Measurements from ENCODE around the gene PRR36. TPM values are rescaled to one million over a fixed set of nuclear protein-coding genes. Genes with fewer than 3 reads are reported as not detected.

PRR36 gene
- total and polyA plus RNA-seq, 10 of the 15 experiments (the other 5 are each of a cell fraction or from before 2014, with no cell fraction given), result 0.04 TPM; not detected in 9

- BruUV-seq (replicated peaks), result no TSS peak
- Histone ChIP-seq H3K9me3 (replicated peaks; ENCODE audit: control insufficient read depth, insufficient read depth, low read length) (no peaks in the 10 kb centered on the region; the same call in 2 of the 3 replicates), H3K79me2 (ENCODE audit: control insufficient read depth, insufficient read depth, low read length) (no peaks in the 10 kb centered on the region), H4K20me1 (ENCODE audit: control insufficient read depth, insufficient read depth) (no peaks in the 10 kb centered on the region), H3K4me1 (ENCODE audit: control insufficient read depth, insufficient read depth, low read length) (peaks cover 12% of the 10 kb centered on the region; the same call in 1 of the 2 replicates), H3K36me3 (ENCODE audit: control insufficient read depth in 2 of 2, insufficient read depth in 2 of 2, low read length in 1 of 2) (no peaks in the 10 kb centered on the region), H2AFZ (ENCODE audit: control insufficient read depth, low read depth, low read length) (no peak overlapping the region), H3K27ac (ENCODE audit: control insufficient read depth, insufficient read depth) (no peak overlapping the region), H3K27me3 (replicated peaks in 1 of 2; ENCODE audit: control insufficient read depth in 2 of 2, insufficient read depth in 2 of 2, low read length in 1 of 2) (peaks cover 2 to 3% of the 10 kb centered on the region in 2 experiments; a peak in 2 of 4 replicates), H3K4me2 (ENCODE audit: control insufficient read depth, insufficient read depth) (no peak overlapping the region), H3K9ac (ENCODE audit: control insufficient read depth, insufficient read depth, low read length) (no peak overlapping the region), H3K4me3 (no peak overlapping the region)
- FAIRE-seq, result no peak
- no peak for TF ChIP-seq ZNF274 (IDR thresholded peaks at IDR 0.05; ENCODE audit: insufficient read depth, insufficient read length)
- no peak for TF ChIP-seq CBX3 (IDR thresholded peaks at IDR 0.05; ENCODE audit: borderline replicate concordance, low read depth)
- TF ChIP-seq GABPA (IDR thresholded peaks at IDR 0.05; ENCODE audit: low read depth), result no peak
- TF ChIP-seq SMAD5 (IDR thresholded peaks at IDR 0.05; ENCODE audit: low read depth), result no peak
- TF ChIP-seq FOXM1 (IDR thresholded peaks at IDR 0.05; ENCODE audit: low read depth, low read length), result no peak
- TF ChIP-seq, protein P1, sequence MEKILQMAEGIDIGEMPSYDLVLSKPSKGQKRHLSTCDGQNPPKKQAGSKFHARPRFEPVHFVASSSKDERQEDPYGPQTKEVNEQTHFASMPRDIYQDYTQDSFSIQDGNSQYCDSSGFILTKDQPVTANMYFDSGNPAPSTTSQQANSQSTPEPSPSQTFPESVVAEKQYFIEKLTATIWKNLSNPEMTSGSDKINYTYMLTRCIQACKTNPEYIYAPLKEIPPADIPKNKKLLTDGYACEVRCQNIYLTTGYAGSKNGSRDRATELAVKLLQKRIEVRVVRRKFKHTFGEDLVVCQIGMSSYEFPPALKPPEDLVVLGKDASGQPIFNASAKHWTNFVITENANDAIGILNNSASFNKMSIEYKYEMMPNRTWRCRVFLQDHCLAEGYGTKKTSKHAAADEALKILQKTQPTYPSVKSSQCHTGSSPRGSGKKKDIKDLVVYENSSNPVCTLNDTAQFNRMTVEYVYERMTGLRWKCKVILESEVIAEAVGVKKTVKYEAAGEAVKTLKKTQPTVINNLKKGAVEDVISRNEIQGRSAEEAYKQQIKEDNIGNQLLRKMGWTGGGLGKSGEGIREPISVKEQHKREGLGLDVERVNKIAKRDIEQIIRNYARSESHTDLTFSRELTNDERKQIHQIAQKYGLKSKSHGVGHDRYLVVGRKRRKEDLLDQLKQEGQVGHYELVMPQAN (conservative IDR thresholded peaks at IDR 0.05), result no peak
- no peak for TF ChIP-seq MXI1 (IDR thresholded peaks at IDR 0.05; ENCODE audit: low read depth, low read length)
- TF ChIP-seq SPI1 (IDR thresholded peaks at IDR 0.05; ENCODE audit: borderline replicate concordance, insufficient read depth, low read depth, low read length), result no peak
- TF ChIP-seq POLR2AphosphoS5 (IDR thresholded peaks at IDR 0.05; ENCODE audit: low read length), result no peak
- in situ Hi-C loops (cut with MboI), result no loop called here
- ATAC-seq, result no peak
- DNase-seq (ENCODE audit: low read depth, low spot score), result no peak
- 47% methylated on average over 30 of the region's 53 CpGs for WGBS (ENCODE audit: insufficient coverage, insufficient replicate concordance, low lambda C conversion rate, missing lambda C conversion rate)
- POLR2A ChIA-PET, result no interaction called here
- CTCF ChIA-PET, result interaction anchor here (1.2 kb wide), 1 partner anchor 10 kb away, joined by 3 read pairs; no protein-coding TSS in a partner anchor
- SMC1A ChIA-PET (ENCODE audit: uncharacterized antibody, unreplicated experiment), result no interaction called here
- intact Hi-C loops (cut with micrococcal nuclease; ENCODE audit: unreplicated experiment), result no loop called here
- RAD21 ChIA-PET (ENCODE audit: unreplicated experiment), result no interaction called here
These were observed 700 bp downstream of the PRR36 start for GRCh38 chr19:7873304-7874075.
